ENCODE results near the gene CSNK1D. TPM values are rescaled to one million over a fixed set of nuclear protein-coding genes. Genes with fewer than 3 reads are reported as not detected.

CSNK1D gene
- total and polyA plus RNA-seq, 4 donors = 39.9 to 153 (median 101) TPM

DNA sequence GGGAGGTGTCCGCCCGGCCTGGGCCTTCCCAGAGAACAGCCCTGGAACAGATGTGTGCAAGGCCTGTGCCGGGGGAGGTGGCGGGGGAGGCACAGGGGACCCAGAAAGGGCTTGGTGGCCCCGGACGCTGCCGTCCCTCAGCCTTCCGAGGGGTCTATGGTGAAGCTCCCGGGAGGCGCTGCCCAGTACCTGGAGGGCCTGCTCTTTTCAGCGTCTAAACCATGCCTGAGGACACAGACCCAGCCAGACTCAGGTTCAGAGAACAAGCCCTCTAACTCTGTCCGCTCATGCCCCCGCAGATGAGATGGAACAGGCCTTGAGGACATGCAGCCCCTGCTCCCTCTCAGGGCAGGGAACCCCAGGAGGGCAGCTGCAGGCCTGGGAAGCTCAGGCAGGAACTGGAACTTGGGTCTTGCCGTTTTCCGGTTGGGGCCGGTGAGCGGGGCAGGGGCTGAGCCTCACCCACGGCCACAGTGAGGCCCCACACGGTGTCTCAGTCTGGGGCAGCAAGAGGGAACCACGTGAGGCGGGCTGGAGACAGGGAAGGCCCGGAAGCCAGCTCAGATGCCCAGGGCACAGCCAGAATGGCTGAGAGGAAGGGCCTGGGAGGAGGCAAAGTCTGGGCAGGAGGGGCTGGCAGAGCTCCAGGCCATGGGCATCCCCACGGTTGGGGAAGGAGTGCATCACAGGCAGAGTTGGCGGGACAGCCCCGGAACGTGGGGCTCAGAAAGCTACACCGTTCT is 32.1 kb downstream of the CSNK1D start:
- H3K4me1 ChIP-seq (ENCODE audit: control insufficient read depth in 1 of 2, insufficient read depth in 2 of 2, low read length in 2 of 2) = no peaks in the 10 kb centered on the region
- WGBS, 2 donors = 36 to 45% methylated on average over 22 to 27 of the region's 27 CpGs
- ATAC-seq (ENCODE audit: low FRiP score) (peak; percentile 58), DNase-seq (peak; percentile 93 to 94)
- H3K36me3 ChIP-seq (ENCODE audit: control insufficient read depth in 1 of 2, insufficient read depth in 2 of 2, low read length in 1 of 2) = peaks cover 4% of the 10 kb centered on the region in 2 donors
- intact Hi-C loops (cut with DNase I) = loop anchor here in 1 of 2 donors (5.0 kb wide), 1 partner anchor 34 kb away; no protein-coding TSS in a partner anchor
- H3K27me3 ChIP-seq (ENCODE audit: control insufficient read depth in 1 of 2, insufficient read depth in 2 of 2, low read length in 1 of 2) = no peaks in the 10 kb centered on the region
- no peak overlapping the region for H3K4me3 ChIP-seq (ENCODE audit: low read length in 2 of 2)
- peak overlapping the region in 1 of 2 donors; percentile 35 for H3K27ac ChIP-seq (ENCODE audit: low read depth in 1 of 2, low read length in 2 of 2)
- H3K9me3 ChIP-seq (ENCODE audit: control insufficient read depth, low read length) = no peaks in the 10 kb centered on the region

- peak overlapping the region in 1 of 2 donors; percentile 4 for H3K27ac ChIP-seq (ENCODE audit: low read depth in 1 of 2, low read length in 2 of 2)
- H3K36me3 ChIP-seq (ENCODE audit: control insufficient read depth in 1 of 2, insufficient read depth in 2 of 2, low read length in 1 of 2) = peaks cover 1 to 4% of the 10 kb centered on the region in 2 donors
- no peaks in the 10 kb centered on the region for H3K4me1 ChIP-seq (ENCODE audit: control insufficient read depth in 1 of 2, insufficient read depth in 2 of 2, low read length in 2 of 2)
- H3K4me3 ChIP-seq (ENCODE audit: low read length in 2 of 2) = no peak overlapping the region
- ATAC-seq (ENCODE audit: low FRiP score) (no peak), DNase-seq (no peak)
- 80 to 81% methylated on average over 20 of the region's 20 CpGs for WGBS, 2 donors
- H3K9me3 ChIP-seq (ENCODE audit: control insufficient read depth, low read length) = no peaks in the 10 kb centered on the region
- no peaks in the 10 kb centered on the region for H3K27me3 ChIP-seq (ENCODE audit: control insufficient read depth in 1 of 2, insufficient read depth in 2 of 2, low read length in 1 of 2)
- intact Hi-C loops (cut with DNase I) = loop anchor here in 1 of 2 donors (5.0 kb wide), 1 partner anchor 33 kb away; no protein-coding TSS in a partner anchor
Measured at GRCh38 chr17:82240506-82241182, 32.9 kb downstream of the CSNK1D start.

DNA sequence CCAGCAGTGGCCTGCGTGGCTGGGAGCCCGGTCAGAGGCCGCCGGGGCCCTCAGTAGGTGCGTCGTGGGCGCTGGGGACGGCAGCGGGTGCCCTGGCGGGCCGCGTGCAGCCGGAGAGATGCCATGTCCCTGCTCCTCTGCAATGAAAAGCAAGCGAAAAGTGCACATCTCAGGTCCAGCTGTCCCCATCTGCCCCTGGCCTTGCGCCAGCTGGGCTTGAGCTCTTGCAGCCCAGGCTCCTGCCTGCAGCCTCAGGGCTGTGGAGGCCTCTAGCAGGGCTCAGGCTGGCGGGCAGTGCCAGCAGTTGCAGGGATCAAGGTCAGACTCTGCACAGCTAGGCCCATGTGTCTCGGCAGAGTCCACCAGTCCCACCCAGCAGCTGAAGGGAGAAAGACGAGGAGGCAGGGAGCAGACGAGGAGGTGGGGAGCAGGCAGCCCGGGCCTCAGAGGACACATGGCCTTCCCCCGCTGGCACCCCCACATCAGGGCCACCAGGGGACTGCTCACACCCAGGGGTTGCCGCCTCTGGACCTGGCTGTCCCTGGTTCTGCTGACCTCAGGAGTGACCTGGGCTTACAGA is 33.5 kb downstream of the CSNK1D start:
- H3K27ac ChIP-seq (ENCODE audit: low read depth in 1 of 2, low read length in 2 of 2) = no peak overlapping the region
- H3K4me3 ChIP-seq (ENCODE audit: low read length in 2 of 2) = no peak overlapping the region
- no peaks in the 10 kb centered on the region for H3K9me3 ChIP-seq (ENCODE audit: control insufficient read depth, low read length)
- DNase-seq = no peak
- intact Hi-C loops (cut with DNase I) = loop anchor here (5.0 kb wide), 2 partner anchors 33 to 82 kb away; no protein-coding TSS in a partner anchor
- no peaks in the 10 kb centered on the region for H3K27me3 ChIP-seq (ENCODE audit: control insufficient read depth in 1 of 2, insufficient read depth in 2 of 2, low read length in 1 of 2)
- 83 to 86% methylated on average over 22 of the region's 22 CpGs for WGBS, 2 donors
- no peak for ATAC-seq (ENCODE audit: low FRiP score)
- H3K36me3 ChIP-seq (ENCODE audit: control insufficient read depth in 1 of 2, insufficient read depth in 2 of 2, low read length in 1 of 2) = peaks cover 0 to 2% of the 10 kb centered on the region in 2 donors
- H3K4me1 ChIP-seq (ENCODE audit: control insufficient read depth in 1 of 2, insufficient read depth in 2 of 2, low read length in 2 of 2) = no peaks in the 10 kb centered on the region

DNA sequence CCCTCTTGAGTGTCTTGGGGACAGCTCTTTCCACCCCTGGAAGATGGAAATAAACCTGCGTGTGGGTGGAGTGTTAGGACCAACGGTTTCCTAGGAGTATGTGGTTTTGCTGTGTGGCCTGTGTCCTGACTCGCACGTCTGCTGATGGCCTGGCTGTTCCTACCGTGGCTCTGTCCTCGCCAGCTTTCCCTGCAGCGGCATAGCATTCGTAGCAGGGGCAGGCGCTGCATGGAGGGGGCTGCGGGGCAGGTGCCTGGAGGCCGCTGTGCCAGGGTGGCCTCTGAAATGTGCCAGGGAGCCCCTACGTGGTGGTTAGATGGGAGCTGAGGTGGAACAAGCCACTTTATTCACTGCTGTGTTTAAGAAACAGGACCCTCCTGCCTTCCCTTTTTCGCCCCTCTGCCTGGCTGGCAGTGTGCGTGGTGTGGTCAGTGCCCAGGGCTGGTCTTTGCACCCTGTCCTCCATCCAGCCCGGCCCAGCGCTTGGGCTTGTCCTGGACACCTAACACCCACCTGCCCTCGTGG is 34.0 kb downstream of the CSNK1D start:
- no peak for DNase-seq

GRCh38 chr17:82238472-82239201 is 34.9 kb downstream of the CSNK1D start:
- no peaks in the 10 kb centered on the region for H3K36me3 ChIP-seq (ENCODE audit: control insufficient read depth in 1 of 2, insufficient read depth in 2 of 2, low read length in 1 of 2)
- 47 to 56% methylated on average over 33 of the region's 33 CpGs for whole genome bisulfite sequencing, 2 donors

More for the DNA sequence above, 34.0 kb downstream of the CSNK1D start:
- 81 to 82% methylated on average over 17 of the region's 17 CpGs for WGBS, 2 donors
- Histone ChIP-seq H3K27ac (ENCODE audit: low read depth in 1 of 2, low read length in 2 of 2) (no peak overlapping the region), H3K27me3 (ENCODE audit: control insufficient read depth in 1 of 2, insufficient read depth in 2 of 2, low read length in 1 of 2) (no peaks in the 10 kb centered on the region), H3K4me3 (ENCODE audit: low read length in 2 of 2) (no peak overlapping the region), H3K4me1 (ENCODE audit: control insufficient read depth in 1 of 2, insufficient read depth in 2 of 2, low read length in 2 of 2) (no peaks in the 10 kb centered on the region), H3K36me3 (ENCODE audit: control insufficient read depth in 1 of 2, insufficient read depth in 2 of 2, low read length in 1 of 2) (peaks cover 0 to 2% of the 10 kb centered on the region in 2 donors), H3K9me3 (ENCODE audit: control insufficient read depth, low read length) (no peaks in the 10 kb centered on the region)
- intact Hi-C loops (cut with DNase I) = loop anchor here in 1 of 2 donors (5.0 kb wide), 1 partner anchor 83 kb away; no protein-coding TSS in a partner anchor
- no peak for ATAC-seq (ENCODE audit: low FRiP score)

GRCh38 chr17:82237746-82238471 is 35.6 kb downstream of the CSNK1D start:
- intact Hi-C loops (cut with DNase I) = loop anchor here (2.0 to 5.0 kb wide), 2 partner anchors 83 to 84 kb away; no protein-coding TSS in a partner anchor
- WGBS, 2 donors = 65 to 66% methylated on average over 34 of the region's 34 CpGs
- Histone ChIP-seq H3K4me3 (ENCODE audit: low read length in 2 of 2) (no peak overlapping the region), H3K4me1 (ENCODE audit: control insufficient read depth in 1 of 2, insufficient read depth in 2 of 2, low read length in 2 of 2) (no peaks in the 10 kb centered on the region), H3K27me3 (ENCODE audit: control insufficient read depth in 1 of 2, insufficient read depth in 2 of 2, low read length in 1 of 2) (no peaks in the 10 kb centered on the region), H3K9me3 (ENCODE audit: control insufficient read depth, low read length) (no peaks in the 10 kb centered on the region), H3K36me3 (ENCODE audit: control insufficient read depth in 1 of 2, insufficient read depth in 2 of 2, low read length in 1 of 2) (no peaks in the 10 kb centered on the region), H3K27ac (ENCODE audit: low read depth in 1 of 2, low read length in 2 of 2) (no peak overlapping the region)
- no peak for ATAC-seq (ENCODE audit: low FRiP score)
- peak in 1 of 2 donors; percentile 77 for DNase-seq

More at GRCh38 chr17:82238472-82239201, 34.9 kb downstream of the CSNK1D start:
- no peak overlapping the region for H3K4me3 ChIP-seq (ENCODE audit: low read length in 2 of 2)
- intact Hi-C loops (cut with DNase I) = loop anchor here in 1 of 2 donors (5.0 kb wide), 1 partner anchor 84 kb away; no protein-coding TSS in a partner anchor
- ATAC-seq (ENCODE audit: low FRiP score) = no peak
- H3K9me3 ChIP-seq (ENCODE audit: control insufficient read depth, low read length) = no peaks in the 10 kb centered on the region
- H3K27ac ChIP-seq (ENCODE audit: low read depth in 1 of 2, low read length in 2 of 2) = peak overlapping the region in 1 of 2 donors; percentile 0
- H3K4me1 ChIP-seq (ENCODE audit: control insufficient read depth in 1 of 2, insufficient read depth in 2 of 2, low read length in 2 of 2) = no peaks in the 10 kb centered on the region
- no peaks in the 10 kb centered on the region for H3K27me3 ChIP-seq (ENCODE audit: control insufficient read depth in 1 of 2, insufficient read depth in 2 of 2, low read length in 1 of 2)
- peak; percentile 85 to 86 for DNase-seq

- intact Hi-C loops (cut with DNase I) = loop anchor here (2.0 to 5.0 kb wide), 2 partner anchors 84 to 85 kb away; no protein-coding TSS in a partner anchor
- Histone ChIP-seq H3K36me3 (ENCODE audit: control insufficient read depth in 1 of 2, insufficient read depth in 2 of 2, low read length in 1 of 2) (no peaks in the 10 kb centered on the region), H3K27me3 (ENCODE audit: control insufficient read depth in 1 of 2, insufficient read depth in 2 of 2, low read length in 1 of 2) (no peaks in the 10 kb centered on the region), H3K4me1 (ENCODE audit: control insufficient read depth in 1 of 2, insufficient read depth in 2 of 2, low read length in 2 of 2) (no peaks in the 10 kb centered on the region), H3K9me3 (ENCODE audit: control insufficient read depth, low read length) (no peaks in the 10 kb centered on the region), H3K27ac (ENCODE audit: low read depth in 1 of 2, low read length in 2 of 2) (no peak overlapping the region), H3K4me3 (ENCODE audit: low read length in 2 of 2) (no peak overlapping the region)
- WGBS, 2 donors = 94 to 95% methylated on average over 59 of the region's 59 CpGs
- ATAC-seq (ENCODE audit: low FRiP score) (no peak), DNase-seq (peak in 1 of 2 donors; percentile 78)
Measured at GRCh38 chr17:82237083-82237745, 36.3 kb downstream of the CSNK1D start.

Data from aorta (tissue), 5 donors.